Endothelial cell of umbilical vein (primary cell): ENCODE results near the gene GPSM1. TPM values are rescaled to one million over a fixed set of nuclear protein-coding genes. Genes with fewer than 3 reads are reported as not detected.

Experiments used
- BruUV-seq: library from RNA; stranded (reverse); fragments of 400-500 nt; replicated peaks from 2 replicates; lab custom pipeline; 2021; lab: Mats Ljungman, UMichigan
- CTCF ChIA-PET: fragments of 300-600, 350-600 bp; sonication (Branson Sonifier 250); formaldehyde crosslinking; loops from one replicate; lab custom pipeline; 2021; ENCODE audit warnings: antibody characterized with exemption, inconsistent platforms; lab: Charles Lee
- POLR2A ChIA-PET: fragments of 300-600, 350-600 bp; sonication (Branson Sonifier 250); formaldehyde crosslinking; loops from one replicate; lab custom pipeline; 2021; ENCODE audit warnings: antibody characterized with exemption, inconsistent platforms; lab: Charles Lee
- DNase-seq: peaks from one replicate; pipeline ENCODE4 v3.0.0-alpha.2; 2011; ENCODE audit warnings: low read depth, low spot score
- FAIRE-seq: peaks from 2 replicates; lab custom pipeline; 2011; peaks lifted over from hg19 to GRCh38; lab: Jason Lieb, UNC
- H2AFZ ChIP-seq: 2 replicates; pipeline ENCODE4 v1.6.0; 2012; ENCODE audit warnings: low read depth, low read length, control low read depth, inconsistent platforms
- H3K27ac ChIP-seq: 2 replicates; pipeline ENCODE4 v1.5.1; 2011; ENCODE audit warnings: low read depth, mild to moderate bottlenecking, control low read depth, low read length, moderate library complexity; ENCODE audit not compliant: insufficient read depth
- H3K27me3 ChIP-seq, 2 experiments: 2 replicates each; pipeline versions ENCODE4 v1.6.0 to v1.6.1; 2011; ENCODE audit warnings: low read length in 2 of 2, mixed read lengths in 1 of 2; ENCODE audit not compliant: control insufficient read depth in 2 of 2, insufficient read depth in 2 of 2
- H3K36me3 ChIP-seq, 2 experiments: 2 replicates in 1 of 2; 3 replicates in 1 of 2; pipeline ENCODE4 v1.5.1; 2011; ENCODE audit warnings: low read length in 2 of 2, mild to moderate bottlenecking in 1 of 2, moderate library complexity in 1 of 2; ENCODE audit not compliant: control insufficient read depth in 2 of 2, insufficient read depth in 2 of 2; ENCODE audit errors: extremely low read depth in 1 of 2
- H3K4me1 ChIP-seq: 3 replicates; pipeline ENCODE4 v1.5.1; 2011; ENCODE audit warnings: mild to moderate bottlenecking, low read length; ENCODE audit not compliant: control insufficient read depth, insufficient read depth; ENCODE audit errors: extremely low read depth
- H3K4me2 ChIP-seq: 2 replicates; pipeline ENCODE4 v1.6.1; 2011; ENCODE audit warnings: low read length, control low read depth, mixed read lengths; ENCODE audit not compliant: insufficient read depth
- H3K4me3 ChIP-seq, 3 experiments: fragments of 200-600 bp in 1 of 3; sonication (generic), shearing (Covaris generic) in 1 of 3; replicated peaks in 1 of 3; 2 replicates each; pipeline ENCODE4 v1.5.1; 2011 to 2016; ENCODE audit warnings: control low read depth in 3 of 3, low read length in 3 of 3, mild to moderate bottlenecking in 2 of 3, inconsistent platforms in 1 of 3, low read depth in 1 of 3, moderate library complexity in 1 of 3; ENCODE audit not compliant: insufficient read depth in 1 of 3
- H3K79me2 ChIP-seq: 2 replicates; pipeline ENCODE4 v1.6.0; 2012; ENCODE audit warnings: low read length, inconsistent platforms; ENCODE audit not compliant: control insufficient read depth, insufficient read depth
- H3K9ac ChIP-seq: replicated peaks from 2 replicates; pipeline ENCODE3; 2011; ENCODE audit warnings: low read length, control low read depth; ENCODE audit not compliant: insufficient read depth; ENCODE audit errors: extremely low read depth
- H3K9me1 ChIP-seq: replicated peaks from 3 replicates; pipeline ENCODE4 v1.6.0; 2011; ENCODE audit warnings: mild to moderate bottlenecking, low read length; ENCODE audit not compliant: control insufficient read depth, insufficient read depth; ENCODE audit errors: extremely low read depth
- H3K9me3 ChIP-seq: replicated peaks from 2 replicates; pipeline ENCODE4 v1.5.1; 2012; ENCODE audit warnings: low read length, inconsistent platforms; ENCODE audit not compliant: control insufficient read depth, insufficient read depth
- H4K20me1 ChIP-seq: replicated peaks from 2 replicates; pipeline ENCODE3; 2011; ENCODE audit warnings: mild to moderate bottlenecking, low read length; ENCODE audit not compliant: control insufficient read depth, insufficient read depth; ENCODE audit errors: extremely low read depth
- EZH2 ChIP-seq: IDR thresholded peaks from 2 replicates; pipeline ENCODE4 v1.6.1; 2012; ENCODE audit warnings: borderline replicate concordance, low read depth, mild to moderate bottlenecking, moderate library complexity, low read length, inconsistent platforms; ENCODE audit not compliant: severe bottlenecking
- FOS ChIP-seq: IDR thresholded peaks from 2 replicates; pipeline ENCODE4 v1.6.1; 2011; ENCODE audit warnings: mild to moderate bottlenecking, low read length, moderate library complexity, borderline replicate concordance; ENCODE audit not compliant: insufficient read depth
- GATA2 ChIP-seq: IDR thresholded peaks from 2 replicates; pipeline ENCODE4 v1.7.0; 2011; ENCODE audit warnings: low read depth, mild to moderate bottlenecking, moderate library complexity, mixed read lengths, low read length; ENCODE audit not compliant: insufficient read length, insufficient read depth
- JUN ChIP-seq: IDR thresholded peaks from 2 replicates; pipeline ENCODE4 v1.6.1; 2011; ENCODE audit warnings: borderline replicate concordance, low read depth; ENCODE audit not compliant: insufficient read length, insufficient read depth
- MYC ChIP-seq: IDR thresholded peaks from one replicate; pipeline ENCODE4 v1.6.1; 2011; ENCODE audit warnings: mild to moderate bottlenecking, low read depth, low read length
- POLR2A ChIP-seq: IDR thresholded peaks from 2 replicates; pipeline ENCODE4 v1.6.1; 2012; ENCODE audit warnings: low read depth, mild to moderate bottlenecking, control low read depth, low read length
- POLR2AphosphoS5 ChIP-seq: IDR thresholded peaks from 2 replicates; pipeline ENCODE4 v1.6.1; 2012; ENCODE audit warnings: low read depth, mild to moderate bottlenecking, control low read depth, low read length, moderate library complexity; ENCODE audit not compliant: insufficient read depth
- dilution Hi-C: fragments of 300-500 bp; cut with MboI; formaldehyde crosslinking; loops from one replicate; pipeline ENCODE4 v1.15.0; 2019; ENCODE audit warnings: low sequenced_read_pairs; ENCODE audit not compliant: extremely low pct_ligation_motif_present
- intact Hi-C: fragments of 100-400 bp; cut with micrococcal nuclease; formaldehyde crosslinking; loops from one replicate; pipeline ENCODE4 v1.10.0; 2022
- polyA plus RNA-seq, 4 experiments: library from polyadenylated mRNA; depleted of rRNA in 3 of 4; stranded (reverse) in 3 of 4; unstranded in 1 of 4; fragments of >200 nt; gene quantifications; 2 replicates each; pipeline versions ENCODE4 v1.2.1 to v1.2.3, GENCODE V29; 2011 to 2012; ENCODE audit warnings: missing spikeins in 1 of 4
- total RNA-seq: library from RNA; stranded (reverse); gene quantifications from 2 replicates; pipeline ENCODE4 v1.2.3, GENCODE V29; 2021
- TF ChIP-seq, protein P1 (sequence below), 2 donors: IDR thresholded peaks; 1 replicate in 1 of 2; 2 replicates in 1 of 2; pipeline ENCODE4 v1.5.1; 2011; ENCODE audit warnings: low read length in 2 of 2, mild to moderate bottlenecking in 2 of 2, moderate library complexity in 2 of 2, control low read depth in 1 of 2, inconsistent platforms in 1 of 2, low read depth in 1 of 2; ENCODE audit not compliant: insufficient read depth in 1 of 2; ENCODE audit errors: extremely low read depth in 1 of 2
- TF ChIP-seq, protein P2 (sequence below): IDR thresholded peaks from 2 replicates; pipeline ENCODE4 v1.6.1; 2011; ENCODE audit not compliant: insufficient read depth, insufficient read length

Gene GPSM1
- total and polyA plus RNA-seq, 2 donors (not counting 3 experiments of a cell fraction or from before 2014, with no cell fraction given) = 34.6 to 47.1 TPM

DNA sequence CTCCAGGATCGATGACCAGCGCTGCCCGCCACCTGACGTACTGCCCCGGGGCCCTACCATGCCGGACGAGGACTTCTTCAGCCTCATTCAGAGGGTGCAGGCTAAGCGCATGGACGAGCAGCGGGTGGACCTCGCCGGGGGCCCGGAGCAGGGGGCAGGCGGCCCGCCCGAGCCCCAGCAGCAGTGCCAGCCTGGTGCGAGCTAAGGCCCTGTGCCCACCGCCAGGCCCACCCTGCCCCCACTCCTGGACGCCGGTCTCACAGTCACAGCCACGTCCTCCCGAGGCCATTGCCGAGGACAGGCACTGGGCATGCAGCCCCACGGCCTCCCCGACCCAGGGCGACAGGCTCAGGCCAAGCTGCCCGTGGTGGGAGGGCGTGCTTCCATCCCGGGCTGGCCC is 30.7 kb downstream of the GPSM1 start:
- ChIA-PET CTCF (interaction anchor here (1.1 kb wide), 1 partner anchor 13 kb away, joined by 3 read pairs; no protein-coding TSS in a partner anchor), POLR2A (no interaction called here)
- Histone ChIP-seq H3K27me3 (no peaks in the 10 kb centered on the region), H4K20me1 (no peaks in the 10 kb centered on the region), H3K9me1 (no peaks in the 10 kb centered on the region), H3K4me2 (no peak overlapping the region), H3K4me1 (peaks cover 4% of the 10 kb centered on the region), H3K27ac (no peak overlapping the region), H3K9me3 (no peaks in the 10 kb centered on the region), H2AFZ (no peak overlapping the region), H3K9ac (no peak overlapping the region), H3K79me2 (peaks cover 3% of the 10 kb centered on the region), H3K36me3 (peaks cover 0 to 5% of the 10 kb centered on the region in 2 experiments), H3K4me3 (no peak overlapping the region)
- BruUV-seq = no TSS peak
- intact Hi-C loops = no loop called here
- dilution Hi-C loops = no loop called here
- DNase-seq = no peak
- FAIRE-seq = no peak
- TF ChIP-seq JUN (no peak), POLR2A (no peak), FOS (no peak), EZH2 (no peak), GATA2 (no peak), MYC (no peak), POLR2AphosphoS5 (no peak)
- TF ChIP-seq, protein P1, sequence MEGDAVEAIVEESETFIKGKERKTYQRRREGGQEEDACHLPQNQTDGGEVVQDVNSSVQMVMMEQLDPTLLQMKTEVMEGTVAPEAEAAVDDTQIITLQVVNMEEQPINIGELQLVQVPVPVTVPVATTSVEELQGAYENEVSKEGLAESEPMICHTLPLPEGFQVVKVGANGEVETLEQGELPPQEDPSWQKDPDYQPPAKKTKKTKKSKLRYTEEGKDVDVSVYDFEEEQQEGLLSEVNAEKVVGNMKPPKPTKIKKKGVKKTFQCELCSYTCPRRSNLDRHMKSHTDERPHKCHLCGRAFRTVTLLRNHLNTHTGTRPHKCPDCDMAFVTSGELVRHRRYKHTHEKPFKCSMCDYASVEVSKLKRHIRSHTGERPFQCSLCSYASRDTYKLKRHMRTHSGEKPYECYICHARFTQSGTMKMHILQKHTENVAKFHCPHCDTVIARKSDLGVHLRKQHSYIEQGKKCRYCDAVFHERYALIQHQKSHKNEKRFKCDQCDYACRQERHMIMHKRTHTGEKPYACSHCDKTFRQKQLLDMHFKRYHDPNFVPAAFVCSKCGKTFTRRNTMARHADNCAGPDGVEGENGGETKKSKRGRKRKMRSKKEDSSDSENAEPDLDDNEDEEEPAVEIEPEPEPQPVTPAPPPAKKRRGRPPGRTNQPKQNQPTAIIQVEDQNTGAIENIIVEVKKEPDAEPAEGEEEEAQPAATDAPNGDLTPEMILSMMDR (IDR thresholded peaks at IDR 0.05; ENCODE audit: extremely low read depth in 1 of 2, insufficient read depth in 1 of 2, low read depth in 1 of 2, low read length in 2 of 2) = no peak
- TF ChIP-seq, protein P2, sequence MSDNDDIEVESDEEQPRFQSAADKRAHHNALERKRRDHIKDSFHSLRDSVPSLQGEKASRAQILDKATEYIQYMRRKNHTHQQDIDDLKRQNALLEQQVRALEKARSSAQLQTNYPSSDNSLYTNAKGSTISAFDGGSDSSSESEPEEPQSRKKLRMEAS = no peak
